ENCODE data around the gene C1orf210. TPM values are rescaled to one million over a fixed set of nuclear protein-coding genes. Genes with fewer than 3 reads are reported as not detected.

Gene C1orf210
- total RNA-seq, 2 donors from 2014 or later: 6.6 to 11.7 TPM

DNA sequence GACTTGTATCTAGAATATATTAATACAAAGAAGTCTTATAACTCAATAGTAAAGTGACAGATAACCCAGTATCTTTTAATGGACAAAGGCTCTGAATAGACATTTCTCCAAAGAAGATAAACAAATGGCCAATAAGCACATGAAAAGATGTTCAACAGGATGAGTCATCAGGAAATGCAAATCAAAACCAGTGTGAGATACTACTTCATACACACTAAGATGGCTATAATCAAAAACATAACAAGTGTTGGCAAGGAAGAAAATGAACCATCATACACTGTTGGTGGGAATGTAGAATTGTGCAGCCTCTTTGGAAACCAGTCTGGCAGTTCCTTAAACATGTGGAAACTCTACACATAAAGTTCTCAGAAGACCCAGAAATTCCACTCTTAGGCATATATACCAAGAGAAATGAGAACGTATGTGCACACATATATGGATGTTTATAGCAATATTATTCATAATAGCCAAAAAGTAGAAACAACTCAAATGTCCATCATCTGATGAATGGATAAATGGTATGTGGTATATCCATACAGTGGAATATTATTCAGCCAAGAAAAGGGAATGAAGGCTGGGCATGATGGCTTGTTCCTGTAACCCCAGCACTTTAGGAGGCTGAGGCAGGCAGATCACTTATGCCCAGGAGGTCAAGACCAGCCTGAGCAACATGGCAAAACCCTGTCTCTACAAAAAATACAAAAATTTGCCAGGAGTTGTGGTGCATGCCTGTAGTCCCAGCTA lies 42.3 kb upstream of the C1orf210 start:
- Histone ChIP-seq H3K36me3 (replicated peaks in 1 of 2; ENCODE audit: insufficient read depth in 1 of 2, low read depth in 2 of 2) (no peaks in the 10 kb centered on the region), H3K4me1 (no peaks in the 10 kb centered on the region), H3K9me3 (no peaks in the 10 kb centered on the region), H3K27me3 (no peaks in the 10 kb centered on the region), H3K4me3 (no peak overlapping the region), H3K27ac (no peak overlapping the region)
- no peak for DNase-seq
- intact Hi-C loops (cut with DNase I): no loop called here
- 80 to 96% methylated on average over 1 of the region's 1 CpG for WGBS, 2 donors
- no peak for TF ChIP-seq POLR2A (IDR thresholded peaks at IDR 0.05)
- TF ChIP-seq, protein P1, sequence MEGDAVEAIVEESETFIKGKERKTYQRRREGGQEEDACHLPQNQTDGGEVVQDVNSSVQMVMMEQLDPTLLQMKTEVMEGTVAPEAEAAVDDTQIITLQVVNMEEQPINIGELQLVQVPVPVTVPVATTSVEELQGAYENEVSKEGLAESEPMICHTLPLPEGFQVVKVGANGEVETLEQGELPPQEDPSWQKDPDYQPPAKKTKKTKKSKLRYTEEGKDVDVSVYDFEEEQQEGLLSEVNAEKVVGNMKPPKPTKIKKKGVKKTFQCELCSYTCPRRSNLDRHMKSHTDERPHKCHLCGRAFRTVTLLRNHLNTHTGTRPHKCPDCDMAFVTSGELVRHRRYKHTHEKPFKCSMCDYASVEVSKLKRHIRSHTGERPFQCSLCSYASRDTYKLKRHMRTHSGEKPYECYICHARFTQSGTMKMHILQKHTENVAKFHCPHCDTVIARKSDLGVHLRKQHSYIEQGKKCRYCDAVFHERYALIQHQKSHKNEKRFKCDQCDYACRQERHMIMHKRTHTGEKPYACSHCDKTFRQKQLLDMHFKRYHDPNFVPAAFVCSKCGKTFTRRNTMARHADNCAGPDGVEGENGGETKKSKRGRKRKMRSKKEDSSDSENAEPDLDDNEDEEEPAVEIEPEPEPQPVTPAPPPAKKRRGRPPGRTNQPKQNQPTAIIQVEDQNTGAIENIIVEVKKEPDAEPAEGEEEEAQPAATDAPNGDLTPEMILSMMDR (IDR thresholded peaks at IDR 0.05): no peak
- no peak for ATAC-seq

DNA sequence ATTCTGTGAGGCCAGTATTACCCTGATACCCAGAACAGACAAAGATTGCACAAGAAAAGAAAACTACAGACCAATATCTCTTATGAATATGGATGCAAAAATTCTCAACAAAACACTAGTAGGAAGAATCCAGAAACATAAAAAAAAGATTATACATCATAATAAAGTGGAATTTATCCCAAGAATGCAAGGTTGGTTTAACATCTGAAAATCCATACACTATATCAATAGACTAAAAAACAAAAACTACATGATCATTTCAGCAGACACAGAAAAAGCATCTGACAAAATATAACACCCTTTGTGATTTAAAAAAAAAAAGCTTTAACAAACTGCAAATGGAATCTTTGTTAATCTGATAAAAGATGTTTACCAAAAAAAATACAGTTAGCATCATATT lies 40.0 kb upstream of the C1orf210 start:
- H3K4me1 ChIP-seq: no peaks in the 10 kb centered on the region
- no peaks in the 10 kb centered on the region for H3K9me3 ChIP-seq
- no peaks in the 10 kb centered on the region for H3K27me3 ChIP-seq
- H3K36me3 ChIP-seq (replicated peaks in 1 of 2; ENCODE audit: insufficient read depth in 1 of 2, low read depth in 2 of 2): no peaks in the 10 kb centered on the region
- TF ChIP-seq, protein P1 (IDR thresholded peaks at IDR 0.05): no peak
- TF ChIP-seq POLR2A (IDR thresholded peaks at IDR 0.05): no peak
- ATAC-seq (no peak), DNase-seq (no peak)
- no peak overlapping the region for H3K27ac ChIP-seq
- intact Hi-C loops (cut with DNase I): no loop called here
- no peak overlapping the region for H3K4me3 ChIP-seq

DNA sequence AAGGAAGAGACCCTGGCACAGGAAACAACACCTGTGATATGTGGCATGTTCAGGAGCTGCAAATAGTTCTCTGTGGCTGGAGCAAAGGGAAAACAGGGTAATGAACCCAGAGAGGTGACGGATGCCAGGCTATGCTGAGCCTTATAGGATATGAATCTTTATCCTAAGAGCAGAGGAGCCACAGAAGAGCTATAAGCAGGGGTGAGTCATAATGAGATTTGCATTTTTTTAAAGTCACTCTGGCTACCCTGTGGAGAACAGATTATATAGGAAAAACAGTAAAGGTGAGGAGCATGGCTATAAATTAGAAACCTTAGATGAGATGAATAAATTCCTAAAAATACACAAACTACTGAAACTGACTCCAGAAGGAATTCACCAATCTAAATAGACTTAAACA lies 39.4 kb upstream of the C1orf210 start:
- ATAC-seq: no peak
- DNase-seq: no peak
- Histone ChIP-seq H3K36me3 (replicated peaks in 1 of 2; ENCODE audit: insufficient read depth in 1 of 2, low read depth in 2 of 2) (no peaks in the 10 kb centered on the region), H3K27ac (no peak overlapping the region), H3K9me3 (no peaks in the 10 kb centered on the region), H3K27me3 (no peaks in the 10 kb centered on the region), H3K4me3 (no peak overlapping the region), H3K4me1 (no peaks in the 10 kb centered on the region)
- intact Hi-C loops (cut with DNase I): no loop called here
- 87 to 95% methylated on average over 1 of the region's 1 CpG for WGBS, 2 donors
- TF ChIP-seq POLR2A (IDR thresholded peaks at IDR 0.05): no peak
- TF ChIP-seq, protein P1 (IDR thresholded peaks at IDR 0.05): no peak

DNA sequence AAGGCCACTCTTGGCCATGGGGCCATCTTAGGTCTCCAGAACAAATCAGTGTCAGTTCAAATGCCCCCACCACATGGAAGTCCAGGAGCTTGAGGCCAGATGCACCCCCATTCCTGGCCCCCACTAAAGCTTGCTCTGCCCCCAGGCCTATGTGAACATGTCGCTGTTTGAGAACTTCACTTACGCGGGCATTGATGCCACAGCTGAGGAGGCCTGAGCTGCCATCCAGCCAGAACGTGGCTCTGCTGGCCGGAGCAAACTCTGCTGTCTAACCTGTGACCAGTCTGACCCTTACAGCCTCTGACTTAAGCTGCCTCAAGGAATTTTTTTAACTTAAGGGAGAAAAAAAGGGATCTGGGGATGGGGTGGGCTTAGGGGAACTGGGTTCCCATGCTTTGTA lies 37.1 kb upstream of the C1orf210 start:
- Histone ChIP-seq H3K27ac (no peak overlapping the region), H3K27me3 (no peaks in the 10 kb centered on the region), H3K9me3 (no peaks in the 10 kb centered on the region), H3K36me3 (replicated peaks in 1 of 2; ENCODE audit: insufficient read depth in 1 of 2, low read depth in 2 of 2) (no peaks in the 10 kb centered on the region), H3K4me1 (no peaks in the 10 kb centered on the region), H3K4me3 (no peak overlapping the region)
- DNase-seq: no peak
- WGBS, 2 donors: 89 to 93% methylated on average over 5 of the region's 5 CpGs
- TF ChIP-seq POLR2A (IDR thresholded peaks at IDR 0.05): no peak
- TF ChIP-seq, protein P1 (IDR thresholded peaks at IDR 0.05): no peak
- intact Hi-C loops (cut with DNase I): no loop called here
- ATAC-seq: no peak

DNA sequence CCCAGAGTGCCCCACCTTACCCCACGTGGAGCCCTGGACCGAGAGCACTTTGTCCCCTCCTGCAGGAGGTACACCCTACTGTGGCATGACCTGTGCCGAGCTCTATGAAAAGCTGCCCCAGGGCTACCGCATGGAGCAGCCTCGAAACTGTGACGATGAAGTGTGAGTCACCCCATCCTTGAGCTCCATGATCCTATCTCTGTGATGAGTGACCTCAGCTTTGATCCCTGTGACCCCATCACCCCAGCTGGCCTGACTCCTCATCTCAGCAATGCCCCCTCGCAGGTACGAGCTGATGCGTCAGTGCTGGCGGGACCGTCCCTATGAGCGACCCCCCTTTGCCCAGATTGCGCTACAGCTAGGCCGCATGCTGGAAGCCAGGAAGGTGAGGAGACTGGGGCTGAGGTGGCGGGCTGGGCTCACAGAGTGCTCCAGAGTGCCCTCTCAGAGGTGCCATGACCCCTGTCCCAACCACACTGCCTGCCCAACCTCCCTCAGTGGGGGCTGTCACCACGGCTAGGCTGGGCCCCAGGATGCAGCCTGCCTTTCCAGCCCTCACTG lies 36.0 kb upstream of the C1orf210 start:
- 96 to 97% methylated on average over 12 to 16 of the region's 16 CpGs for WGBS, 2 donors
- no peaks in the 10 kb centered on the region for H3K36me3 ChIP-seq (replicated peaks in 1 of 2; ENCODE audit: insufficient read depth in 1 of 2, low read depth in 2 of 2)
- TF ChIP-seq POLR2A (IDR thresholded peaks at IDR 0.05): no peak
- TF ChIP-seq, protein P1 (IDR thresholded peaks at IDR 0.05): no peak
- H3K4me1 ChIP-seq: no peaks in the 10 kb centered on the region
- no peak overlapping the region for H3K4me3 ChIP-seq
- no peaks in the 10 kb centered on the region for H3K9me3 ChIP-seq
- no peaks in the 10 kb centered on the region for H3K27me3 ChIP-seq
- DNase-seq (no peak), ATAC-seq (no peak)
- intact Hi-C loops (cut with DNase I): no loop called here
- H3K27ac ChIP-seq: no peak overlapping the region
